ENCODE results near the gene ZMYND8. TPM values are rescaled to one million over a fixed set of nuclear protein-coding genes. Genes with fewer than 3 reads are reported as not detected.
A peak's percentile ranks its signal among the peaks of the same experiment; 100 is the strongest.

The ZMYND8 gene
- polyA plus RNA-seq, 1 donor from 2014 or later: 16.8 TPM

GRCh38 chr20:47220161-47220582 is 136.3 kb downstream of the ZMYND8 start:
- Histone ChIP-seq H4K20me1 (ENCODE audit: insufficient read depth) (no peaks in the 10 kb centered on the region), H2AFZ (ENCODE audit: low read depth, low read length) (no peak overlapping the region), H3K9ac (ENCODE audit: low read length) (no peak overlapping the region), H3K4me3 (ENCODE audit: low read length) (no peak overlapping the region), H3K36me3 (ENCODE audit: insufficient read depth, low read length) (no peaks in the 10 kb centered on the region), H3F3A (ENCODE audit: insufficient read depth, low read length, poor library complexity, severe bottlenecking) (no peaks in the 10 kb centered on the region), H3K79me2 (replicated peaks; ENCODE audit: insufficient read depth, low read length) (no peaks in the 10 kb centered on the region), H3K27ac (ENCODE audit: low read length) (no peak overlapping the region), H3K4me2 (ENCODE audit: low read length) (no peak overlapping the region), H3K9me2 (ENCODE audit: insufficient read depth, low read length) (no peaks in the 10 kb centered on the region), H3K9me3 (ENCODE audit: low read length) (no peaks in the 10 kb centered on the region), H3K27me3 (ENCODE audit: insufficient read depth, low read depth, low read length) (no peaks in the 10 kb centered on the region)
- no peak for TF ChIP-seq EZH2 (IDR thresholded peaks at IDR 0.05; ENCODE audit: borderline replicate concordance, insufficient read depth, low read length, poor library complexity, severe bottlenecking)
- no peak for TF ChIP-seq MXI1 (conservative IDR thresholded peaks at IDR 0.05; ENCODE audit: poor library complexity, severe bottlenecking)
- TF ChIP-seq REST (IDR thresholded peaks at IDR 0.05; ENCODE audit: borderline replicate concordance): no peak
- no peak for TF ChIP-seq EP300 (conservative IDR thresholded peaks at IDR 0.05; ENCODE audit: poor library complexity, severe bottlenecking)
- no peak for TF ChIP-seq RAD21 (conservative IDR thresholded peaks at IDR 0.05)
- no peak for TF ChIP-seq SMC3 (conservative IDR thresholded peaks at IDR 0.05; ENCODE audit: poor library complexity)
- TF ChIP-seq CTCF (IDR thresholded peaks at IDR 0.05; ENCODE audit: poor library complexity, severe bottlenecking): peak; percentile 20

GRCh38 chr20:47217482-47218446 is 138.7 kb downstream of the ZMYND8 start:
- Histone ChIP-seq H2AFZ (ENCODE audit: low read depth, low read length) (no peak overlapping the region), H3K36me3 (ENCODE audit: insufficient read depth, low read length) (no peaks in the 10 kb centered on the region), H3K4me2 (ENCODE audit: low read length) (no peak overlapping the region), H3K9me3 (ENCODE audit: low read length) (no peaks in the 10 kb centered on the region), H4K20me1 (ENCODE audit: insufficient read depth) (no peaks in the 10 kb centered on the region), H3K9me2 (ENCODE audit: insufficient read depth, low read length) (no peaks in the 10 kb centered on the region), H3K9ac (ENCODE audit: low read length) (no peak overlapping the region), H3K27ac (ENCODE audit: low read length) (no peak overlapping the region), H3F3A (ENCODE audit: insufficient read depth, low read length, poor library complexity, severe bottlenecking) (peaks cover 4% of the 10 kb centered on the region), H3K4me3 (ENCODE audit: low read length) (no peak overlapping the region), H3K27me3 (ENCODE audit: insufficient read depth, low read depth, low read length) (no peaks in the 10 kb centered on the region), H3K79me2 (replicated peaks; ENCODE audit: insufficient read depth, low read length) (no peaks in the 10 kb centered on the region)
- TF ChIP-seq EP300 (conservative IDR thresholded peaks at IDR 0.05; ENCODE audit: poor library complexity, severe bottlenecking): no peak
